CD4-positive, alpha-beta T cell (primary cell): ENCODE results near the gene RAD51B. TPM values are rescaled to one million over a fixed set of nuclear protein-coding genes. Genes with fewer than 3 reads are reported as not detected.

ENCODE experiments used
- ATAC-seq: fragments of 200-7000 bp; cut with Tn5 transposase; one replicate; pipeline ENCODE4 v1.10.0; 2022; ENCODE audit warnings: mild to moderate bottlenecking; ENCODE audit not compliant: poor library complexity
- CTCF ChIA-PET: fragments of 350-600 bp; sonication (Branson Sonifier 250); formaldehyde crosslinking; loops from one replicate; lab custom pipeline; 2021; ENCODE audit warnings: antibody characterized with exemption, inconsistent platforms; lab: Charles Lee
- POLR2A ChIA-PET: fragments of 350-600 bp; sonication (Branson Sonifier 250); formaldehyde crosslinking; loops from one replicate; lab custom pipeline; 2021; ENCODE audit warnings: antibody characterized with exemption, inconsistent platforms; lab: Charles Lee
- DNase-seq, 14 experiments: peaks; one replicate each; pipeline ENCODE4 v3.0.0-alpha.2; 2013 to 2020; ENCODE audit warnings: mixed read lengths in 2 of 14
- H3K27ac ChIP-seq, 2 donors: one replicate each; pipeline versions ENCODE4 v1.5.1 to v1.7.0; 2013; ENCODE audit warnings: low read length in 2 of 2, low read depth in 1 of 2, mild to moderate bottlenecking in 1 of 2
- H3K27me3 ChIP-seq, 2 experiments: 1 replicate in 1 of 2; 2 replicates in 1 of 2; pipeline versions ENCODE4 v1.6.1 to v1.7.0; 2013; ENCODE audit warnings: low read length in 2 of 2, control low read depth in 1 of 2, mild to moderate bottlenecking in 1 of 2, moderate library complexity in 1 of 2; ENCODE audit not compliant: insufficient read depth in 2 of 2, control insufficient read depth in 1 of 2
- H3K36me3 ChIP-seq: one replicate; pipeline ENCODE4 v1.6.1; 2013; ENCODE audit warnings: low read length, control low read depth; ENCODE audit not compliant: insufficient read depth
- H3K4me1 ChIP-seq: one replicate; pipeline ENCODE4 v1.6.1; 2013; ENCODE audit warnings: low read length, control low read depth; ENCODE audit not compliant: insufficient read depth
- H3K4me3 ChIP-seq: one replicate; pipeline ENCODE4 v1.5.1; 2013; ENCODE audit warnings: mild to moderate bottlenecking, low read length, moderate library complexity
- H3K9me3 ChIP-seq, 2 experiments: 1 replicate in 1 of 2; 2 replicates in 1 of 2; pipeline versions ENCODE4 v1.6.1 to v1.7.0; 2013; ENCODE audit warnings: low read length in 2 of 2, mild to moderate bottlenecking in 2 of 2, control low read depth in 1 of 2, moderate library complexity in 1 of 2; ENCODE audit not compliant: control insufficient read depth in 1 of 2, insufficient read depth in 1 of 2
- H3K27ac Mint-ChIP-seq: one replicate; pipeline ENCODE4 v1.8.0; 2020; ENCODE audit warnings: mixed read lengths
- H3K27me3 Mint-ChIP-seq: one replicate; pipeline ENCODE4 v1.8.0; 2021; ENCODE audit warnings: mixed read lengths
- H3K36me3 Mint-ChIP-seq: one replicate; pipeline ENCODE4 v1.8.0; 2021; ENCODE audit warnings: low read depth, mixed read lengths
- H3K4me1 Mint-ChIP-seq: one replicate; pipeline ENCODE4 v1.8.0; 2021; ENCODE audit warnings: low read depth, mixed read lengths
- H3K4me3 Mint-ChIP-seq: one replicate; pipeline ENCODE4 v1.8.0; 2020; ENCODE audit warnings: mild to moderate bottlenecking, mixed read lengths
- H3K9me3 Mint-ChIP-seq: one replicate; pipeline ENCODE4 v1.8.0; 2020; ENCODE audit warnings: mixed read lengths
- intact Hi-C, 2 experiments: fragments of 100-400 bp; cut with DNase I in 1 of 2; cut with micrococcal nuclease in 1 of 2; formaldehyde crosslinking; loops; one replicate each; pipeline versions ENCODE4 v1.15.1 to v1.9.0; 2023 to 2025; cut with DNase I, micrococcal nuclease
- total RNA-seq, 174 experiments: library from RNA in 2 of 174; stranded (reverse) in 2 of 174; gene quantifications; one replicate each; pipeline ENCODE4 v1.2.3 and lab custom pipeline; 2021 to 2026
- TF ChIP-seq, protein P1 (sequence below): fragments of 200-600 bp; IDR thresholded peaks from one replicate; pipeline ENCODE4 v1.8.0; 2022; ENCODE audit warnings: antibody characterized with exemption, mild to moderate bottlenecking

RAD51B gene
- total RNA-seq, 2 experiments from 2014 or later, result 18.4 to 20.0 TPM

- Mint-ChIP-seq H3K4me3 (no peak overlapping the region), H3K4me1 (no peaks in the 10 kb centered on the region), H3K27me3 (no peaks in the 10 kb centered on the region), H3K27ac (no peak overlapping the region), H3K36me3 (no peaks in the 10 kb centered on the region), H3K9me3 (no peaks in the 10 kb centered on the region)
- Histone ChIP-seq H3K27ac (no peak overlapping the region), H3K27me3 (no peaks in the 10 kb centered on the region), H3K36me3 (no peaks in the 10 kb centered on the region), H3K4me1 (no peaks in the 10 kb centered on the region), H3K9me3 (no peaks in the 10 kb centered on the region), H3K4me3 (no peak overlapping the region)
- intact Hi-C loops, result no loop called here
- ATAC-seq (no peak), DNase-seq (no peak)
- POLR2A ChIA-PET, result no interaction called here
- CTCF ChIA-PET, result no interaction called here
- TF ChIP-seq, protein P1, sequence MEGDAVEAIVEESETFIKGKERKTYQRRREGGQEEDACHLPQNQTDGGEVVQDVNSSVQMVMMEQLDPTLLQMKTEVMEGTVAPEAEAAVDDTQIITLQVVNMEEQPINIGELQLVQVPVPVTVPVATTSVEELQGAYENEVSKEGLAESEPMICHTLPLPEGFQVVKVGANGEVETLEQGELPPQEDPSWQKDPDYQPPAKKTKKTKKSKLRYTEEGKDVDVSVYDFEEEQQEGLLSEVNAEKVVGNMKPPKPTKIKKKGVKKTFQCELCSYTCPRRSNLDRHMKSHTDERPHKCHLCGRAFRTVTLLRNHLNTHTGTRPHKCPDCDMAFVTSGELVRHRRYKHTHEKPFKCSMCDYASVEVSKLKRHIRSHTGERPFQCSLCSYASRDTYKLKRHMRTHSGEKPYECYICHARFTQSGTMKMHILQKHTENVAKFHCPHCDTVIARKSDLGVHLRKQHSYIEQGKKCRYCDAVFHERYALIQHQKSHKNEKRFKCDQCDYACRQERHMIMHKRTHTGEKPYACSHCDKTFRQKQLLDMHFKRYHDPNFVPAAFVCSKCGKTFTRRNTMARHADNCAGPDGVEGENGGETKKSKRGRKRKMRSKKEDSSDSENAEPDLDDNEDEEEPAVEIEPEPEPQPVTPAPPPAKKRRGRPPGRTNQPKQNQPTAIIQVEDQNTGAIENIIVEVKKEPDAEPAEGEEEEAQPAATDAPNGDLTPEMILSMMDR, result no peak
These were observed 188.9 kb downstream of the RAD51B start for GRCh38 chr14:68008491-68008890.

- H3K4me3 Mint-ChIP-seq, result no peak overlapping the region
- no peaks in the 10 kb centered on the region for H3K9me3 Mint-ChIP-seq
- no peak overlapping the region for H3K27ac ChIP-seq
- no peaks in the 10 kb centered on the region for H3K36me3 ChIP-seq
- H3K27me3 Mint-ChIP-seq, result no peaks in the 10 kb centered on the region
- no peaks in the 10 kb centered on the region for H3K9me3 ChIP-seq
- intact Hi-C loops, result no loop called here
- ATAC-seq (no peak), DNase-seq (no peak)
- TF ChIP-seq, protein P1, result no peak
- no peak overlapping the region for H3K4me3 ChIP-seq
- H3K4me1 ChIP-seq, result no peaks in the 10 kb centered on the region
- H3K27me3 ChIP-seq, result no peaks in the 10 kb centered on the region
- ChIA-PET POLR2A (no interaction called here), CTCF (no interaction called here)
- H3K4me1 Mint-ChIP-seq, result no peaks in the 10 kb centered on the region
- no peaks in the 10 kb centered on the region for H3K36me3 Mint-ChIP-seq
- no peak overlapping the region for H3K27ac Mint-ChIP-seq
These were observed 191.9 kb downstream of the RAD51B start for GRCh38 chr14:68011406-68012028.

DNA sequence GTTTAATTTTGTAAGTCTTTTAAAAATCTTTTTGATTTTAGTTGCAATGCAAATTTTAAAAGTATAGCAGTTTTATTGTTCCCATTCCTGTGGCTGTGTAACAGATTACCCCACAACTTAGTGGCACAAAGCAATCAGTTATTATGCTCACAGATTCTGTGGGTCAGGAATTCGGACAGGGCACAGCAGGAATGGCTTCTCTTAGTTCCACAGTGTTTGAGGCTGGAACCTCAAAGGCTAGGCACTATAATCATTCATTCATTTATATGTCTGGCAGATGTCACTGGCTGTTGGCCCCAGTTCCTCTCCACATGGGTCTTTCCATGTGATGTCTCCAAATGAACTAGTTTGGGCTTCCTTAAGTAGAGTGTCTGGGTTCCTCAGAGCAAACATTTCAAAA, 193.3 kb downstream of the RAD51B start:
- TF ChIP-seq, protein P1, result no peak
- CTCF ChIA-PET, result no interaction called here
- no peak overlapping the region for H3K27ac Mint-ChIP-seq
- H3K9me3 Mint-ChIP-seq, result no peaks in the 10 kb centered on the region
- H3K9me3 ChIP-seq, result no peaks in the 10 kb centered on the region
- no peaks in the 10 kb centered on the region for H3K4me1 ChIP-seq
- DNase-seq (no peak), ATAC-seq (no peak)
- no peaks in the 10 kb centered on the region for H3K36me3 ChIP-seq
- H3K27ac ChIP-seq, result no peak overlapping the region
- H3K4me1 Mint-ChIP-seq, result no peaks in the 10 kb centered on the region
- no peaks in the 10 kb centered on the region for H3K36me3 Mint-ChIP-seq
- no peak overlapping the region for H3K4me3 ChIP-seq
- no peaks in the 10 kb centered on the region for H3K27me3 Mint-ChIP-seq
- no peaks in the 10 kb centered on the region for H3K27me3 ChIP-seq
- no peak overlapping the region for H3K4me3 Mint-ChIP-seq
- POLR2A ChIA-PET, result no interaction called here
- intact Hi-C loops, result no loop called here
